ENCODE data around the gene DCAF8L1.

DNA sequence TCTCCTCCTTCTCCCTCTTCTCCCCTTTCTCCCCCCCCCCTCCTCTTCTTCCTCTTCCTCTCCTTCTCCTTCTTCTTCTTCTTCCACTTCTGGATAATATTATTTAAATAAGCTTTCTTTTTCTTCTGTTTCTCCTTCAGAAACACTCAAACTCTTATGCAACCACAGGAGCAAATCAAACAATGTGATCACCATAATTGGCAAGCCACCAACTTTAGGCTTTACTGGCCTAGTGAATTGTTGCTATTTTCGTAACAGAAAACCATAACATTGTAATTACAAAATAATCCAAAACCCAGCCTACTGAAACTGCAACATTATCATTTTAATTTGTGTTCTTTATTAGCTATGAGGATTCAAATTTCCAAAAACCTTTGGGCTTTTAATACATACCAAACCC is 14.3 kb downstream of the DCAF8L1 start:
- TF ChIP-seq, protein P1, sequence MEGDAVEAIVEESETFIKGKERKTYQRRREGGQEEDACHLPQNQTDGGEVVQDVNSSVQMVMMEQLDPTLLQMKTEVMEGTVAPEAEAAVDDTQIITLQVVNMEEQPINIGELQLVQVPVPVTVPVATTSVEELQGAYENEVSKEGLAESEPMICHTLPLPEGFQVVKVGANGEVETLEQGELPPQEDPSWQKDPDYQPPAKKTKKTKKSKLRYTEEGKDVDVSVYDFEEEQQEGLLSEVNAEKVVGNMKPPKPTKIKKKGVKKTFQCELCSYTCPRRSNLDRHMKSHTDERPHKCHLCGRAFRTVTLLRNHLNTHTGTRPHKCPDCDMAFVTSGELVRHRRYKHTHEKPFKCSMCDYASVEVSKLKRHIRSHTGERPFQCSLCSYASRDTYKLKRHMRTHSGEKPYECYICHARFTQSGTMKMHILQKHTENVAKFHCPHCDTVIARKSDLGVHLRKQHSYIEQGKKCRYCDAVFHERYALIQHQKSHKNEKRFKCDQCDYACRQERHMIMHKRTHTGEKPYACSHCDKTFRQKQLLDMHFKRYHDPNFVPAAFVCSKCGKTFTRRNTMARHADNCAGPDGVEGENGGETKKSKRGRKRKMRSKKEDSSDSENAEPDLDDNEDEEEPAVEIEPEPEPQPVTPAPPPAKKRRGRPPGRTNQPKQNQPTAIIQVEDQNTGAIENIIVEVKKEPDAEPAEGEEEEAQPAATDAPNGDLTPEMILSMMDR (conservative IDR thresholded peaks at IDR 0.05; ENCODE audit: low read depth, low read length): no peak
- no peak for TF ChIP-seq EZH2 (IDR thresholded peaks at IDR 0.05; ENCODE audit: borderline replicate concordance, low read depth, low read length, poor library complexity, severe bottlenecking)

All from A673 (cell line).